ENCODE measurements around the gene DRC1. TPM values are rescaled to one million over a fixed set of nuclear protein-coding genes. Genes with fewer than 3 reads are reported as not detected.
"Not testable (repeated sequence)": the region's sequence is repeated elsewhere in the genome, so short reads cannot be mapped to it uniquely, and the experiment has no call there.

The DRC1 gene
- total RNA-seq, 2 experiments from 2014 or later, result not detected

DNA sequence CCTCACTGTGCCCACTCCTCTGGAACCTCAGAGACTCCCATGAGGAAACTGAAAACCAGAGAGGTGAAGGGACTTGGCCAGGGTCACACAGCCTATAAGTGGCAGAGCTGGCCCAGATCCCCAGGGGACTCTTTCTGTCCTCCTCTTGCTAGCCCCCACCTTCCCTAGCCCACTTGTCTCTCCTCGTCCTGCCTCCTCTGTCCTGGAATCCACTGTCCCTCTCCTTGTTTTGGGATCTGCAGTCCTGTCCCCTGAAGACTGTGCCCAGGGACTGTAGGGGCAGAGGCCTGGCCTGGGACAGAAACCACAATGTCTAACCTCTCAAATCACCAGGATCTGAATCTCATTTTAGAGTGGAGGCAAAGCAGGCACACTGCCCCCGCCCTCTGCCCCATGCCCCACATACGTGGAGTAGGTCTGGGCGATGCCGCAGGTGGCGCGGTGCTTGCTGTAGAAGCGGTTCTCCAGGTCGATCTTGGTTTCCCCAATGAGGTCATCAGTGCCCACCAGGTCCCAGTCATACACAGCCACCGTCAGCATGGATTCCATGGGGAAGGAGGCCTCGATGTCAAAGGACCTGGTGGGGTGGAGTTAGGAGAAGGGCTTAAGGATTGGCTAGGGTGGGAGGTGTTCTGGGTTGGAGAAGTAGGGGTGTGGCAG is 63.7 kb downstream of the DRC1 start:
- Mint-ChIP-seq H3K9me3 (peaks cover 2% of the 10 kb centered on the region), H3K4me1 (no peaks in the 10 kb centered on the region), H3K27me3 (no peaks in the 10 kb centered on the region), H3K36me3 (peaks cover 23% of the 10 kb centered on the region), H3K27ac (no peak overlapping the region), H3K4me3 (no peak overlapping the region)
- POLR2A ChIA-PET, result no interaction called here
- DNase-seq, result no peak
- ATAC-seq (ENCODE audit: low read depth), result no peak

DNA sequence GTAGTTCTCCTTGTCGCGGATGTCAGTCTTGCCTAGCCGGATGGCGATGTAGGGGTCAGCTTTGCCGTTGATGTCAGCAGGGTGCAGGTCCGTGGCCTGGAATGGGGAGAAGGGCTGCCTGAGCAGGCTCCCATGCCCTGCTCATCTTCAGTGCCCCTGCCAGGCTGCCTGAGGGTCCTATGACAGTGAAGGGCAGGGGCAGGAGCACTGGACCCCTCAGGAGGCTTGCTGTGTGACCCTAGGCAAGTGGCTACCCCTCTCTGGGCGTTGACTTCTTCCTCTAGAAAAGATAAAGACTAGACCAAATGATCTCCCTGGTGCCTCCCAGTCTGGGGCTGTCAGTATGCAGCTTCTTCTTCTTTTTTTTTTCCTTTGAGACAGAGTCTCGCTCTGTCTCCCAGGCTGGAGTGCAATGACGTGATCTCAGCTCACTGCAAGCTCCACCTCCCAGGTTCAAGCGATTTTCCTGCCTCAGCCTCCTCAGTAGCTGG is 64.3 kb downstream of the DRC1 start:
- ATAC-seq (ENCODE audit: low read depth), result no peak
- H3K27me3 Mint-ChIP-seq, result no peaks in the 10 kb centered on the region
- no peaks in the 10 kb centered on the region for H3K4me1 Mint-ChIP-seq
- DNase-seq, result no peak
- H3K36me3 Mint-ChIP-seq, result peaks cover 29% of the 10 kb centered on the region
- no peak overlapping the region for H3K4me3 Mint-ChIP-seq
- H3K27ac Mint-ChIP-seq, result no peak overlapping the region
- POLR2A ChIA-PET, result no interaction called here
- peaks cover 2% of the 10 kb centered on the region for H3K9me3 Mint-ChIP-seq

DNA sequence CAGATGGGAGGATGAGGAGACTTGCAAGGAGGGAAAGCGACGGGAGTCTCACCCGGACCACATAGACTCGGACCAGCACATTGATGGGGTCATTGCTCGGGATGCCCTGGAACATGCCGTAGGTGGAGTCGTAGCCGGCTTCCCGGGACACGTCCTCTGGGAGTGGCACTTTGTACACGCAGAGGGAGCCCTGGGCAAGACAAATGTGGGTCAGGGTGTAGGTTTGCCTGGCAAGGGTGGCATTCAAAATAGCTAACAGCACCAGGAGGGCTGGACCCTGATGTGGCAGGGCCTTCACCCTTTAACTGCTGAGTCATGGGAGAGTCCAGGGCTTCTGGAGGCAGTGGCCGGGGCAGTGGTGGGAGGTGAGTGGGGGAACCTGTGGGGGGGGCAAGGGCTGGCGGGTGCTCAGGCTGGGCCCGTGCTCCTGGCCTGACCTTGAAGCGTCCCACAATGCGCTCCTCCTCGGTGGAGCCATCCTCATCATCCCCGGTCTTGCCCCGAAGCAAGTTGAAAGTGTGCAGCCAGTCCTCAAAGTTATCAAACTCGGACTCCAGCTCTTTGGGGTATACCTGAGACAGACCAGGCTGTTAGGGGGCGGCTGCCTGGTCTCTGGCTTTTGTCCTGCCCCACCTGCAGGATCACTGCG is 65.1 kb downstream of the DRC1 start:
- POLR2A ChIA-PET, result interaction anchor here (0.7 to 1.8 kb wide), 4 partner anchors 10 to 121 kb away, joined by 3 to 6 read pairs (median 3); partner anchors contain the start of genes OTOF and SELENOI
- peaks cover 2% of the 10 kb centered on the region for H3K9me3 Mint-ChIP-seq
- peaks cover 34% of the 10 kb centered on the region for H3K36me3 Mint-ChIP-seq
- H3K27me3 Mint-ChIP-seq, result no peaks in the 10 kb centered on the region
- H3K27ac Mint-ChIP-seq, result no peak overlapping the region
- ATAC-seq (ENCODE audit: low read depth) (no peak), DNase-seq (no peak)
- H3K4me3 Mint-ChIP-seq, result no peak overlapping the region
- peaks cover 3% of the 10 kb centered on the region for H3K4me1 Mint-ChIP-seq

DNA sequence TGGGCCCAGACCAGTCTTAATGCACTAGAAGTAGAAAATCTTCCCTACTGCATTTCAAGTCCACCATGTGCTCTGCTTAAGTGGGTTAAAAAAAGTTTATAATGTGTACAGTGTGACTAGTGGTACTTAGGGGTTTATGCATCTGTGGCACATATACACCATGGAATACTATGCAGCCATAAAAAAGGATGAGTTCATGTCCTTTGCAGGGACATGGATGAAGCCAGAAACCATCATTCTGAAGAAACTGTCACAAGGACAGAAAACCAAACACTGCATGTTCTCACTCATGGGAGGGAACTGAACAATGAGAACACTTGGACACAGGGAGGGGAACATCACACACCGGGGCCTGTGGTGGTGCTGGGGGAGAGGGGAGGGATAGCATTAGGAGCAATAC is 66.8 kb downstream of the DRC1 start:
- not testable (repeated sequence) for ATAC-seq (ENCODE audit: low read depth); H3K27me3 Mint-ChIP-seq; H3K4me1 Mint-ChIP-seq; H3K4me3 Mint-ChIP-seq; DNase-seq; H3K9me3 Mint-ChIP-seq; H3K27ac Mint-ChIP-seq
- POLR2A ChIA-PET, result interaction anchor here (1.2 to 1.6 kb wide), 2 partner anchors 10 to 122 kb away, joined by 3 to 7 read pairs; partner anchors contain the start of genes ADGRF3 and OTOF
- peaks cover 42% of the 10 kb centered on the region for H3K36me3 Mint-ChIP-seq

DNA sequence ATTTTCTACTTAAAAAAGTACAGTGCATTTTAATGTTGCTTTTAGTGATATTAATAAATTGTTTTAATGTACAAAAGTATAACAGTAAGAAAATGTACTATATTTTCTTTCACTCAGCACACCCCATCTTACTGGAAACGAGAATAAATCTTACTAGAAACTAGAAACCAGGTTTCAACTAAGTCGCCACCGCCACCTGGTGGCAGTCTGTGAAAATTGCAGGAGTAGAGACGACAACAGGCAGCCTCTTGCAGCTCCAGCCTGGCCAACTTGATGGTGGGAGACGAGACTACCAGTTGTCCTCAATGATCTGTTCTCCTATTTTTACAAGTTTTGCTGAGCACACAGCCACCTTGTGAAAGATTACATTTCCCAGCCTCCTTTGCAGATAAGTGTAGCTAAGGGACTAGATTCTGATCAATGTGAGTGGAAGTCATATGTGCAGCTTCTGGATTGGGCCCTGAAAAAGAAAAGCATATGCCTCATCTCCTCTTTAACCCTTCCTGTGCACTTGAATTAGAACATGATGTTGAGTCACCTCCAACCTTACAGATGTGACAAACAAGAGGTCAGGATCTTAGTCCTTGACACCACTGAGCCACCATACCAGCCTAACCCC is 67.5 kb downstream of the DRC1 start:
- Mint-ChIP-seq H3K36me3 (peaks cover 42% of the 10 kb centered on the region), H3K4me1 (peaks cover 6% of the 10 kb centered on the region), H3K27me3 (no peaks in the 10 kb centered on the region), H3K27ac (no peak overlapping the region), H3K4me3 (no peak overlapping the region), H3K9me3 (peaks cover 4% of the 10 kb centered on the region)
- ATAC-seq (ENCODE audit: low read depth), result peak; percentile 28
- POLR2A ChIA-PET, result interaction anchor here (1.1 to 1.6 kb wide), 5 partner anchors 9 to 123 kb away, joined by 3 to 7 read pairs (median 3); partner anchors contain the start of genes ADGRF3 and OTOF
- DNase-seq, result peak; percentile 76

DNA sequence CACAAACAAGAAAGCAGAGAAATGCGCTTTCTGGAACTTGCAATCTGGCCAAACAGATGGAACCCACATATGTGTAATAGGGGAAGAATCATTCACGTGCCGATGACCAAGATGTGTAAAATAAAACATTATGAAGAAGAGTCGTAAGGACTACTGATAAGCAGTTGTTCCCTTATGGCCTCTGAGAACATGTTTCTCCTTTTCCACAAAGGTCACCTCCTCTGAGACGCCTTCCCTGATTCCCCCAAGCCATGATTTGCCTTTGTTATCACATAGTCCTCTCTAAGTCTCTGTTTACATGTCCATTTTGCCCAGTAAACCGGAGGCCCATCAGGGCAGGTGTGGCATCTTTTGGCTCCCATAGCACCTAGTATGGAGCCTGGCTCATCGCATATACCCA is 68.2 kb downstream of the DRC1 start:
- Mint-ChIP-seq H3K27me3 (no peaks in the 10 kb centered on the region), H3K36me3 (peaks cover 39% of the 10 kb centered on the region), H3K4me3 (no peak overlapping the region), H3K9me3 (peaks cover 4% of the 10 kb centered on the region), H3K27ac (no peak overlapping the region), H3K4me1 (peaks cover 6% of the 10 kb centered on the region)
- DNase-seq (no peak), ATAC-seq (ENCODE audit: low read depth) (no peak)
- POLR2A ChIA-PET, result interaction anchor here (0.6 to 1.6 kb wide), 6 partner anchors 8 to 440 kb away, joined by 3 to 7 read pairs (median 4); partner anchors contain the start of genes ADGRF3 and OTOF

DNA sequence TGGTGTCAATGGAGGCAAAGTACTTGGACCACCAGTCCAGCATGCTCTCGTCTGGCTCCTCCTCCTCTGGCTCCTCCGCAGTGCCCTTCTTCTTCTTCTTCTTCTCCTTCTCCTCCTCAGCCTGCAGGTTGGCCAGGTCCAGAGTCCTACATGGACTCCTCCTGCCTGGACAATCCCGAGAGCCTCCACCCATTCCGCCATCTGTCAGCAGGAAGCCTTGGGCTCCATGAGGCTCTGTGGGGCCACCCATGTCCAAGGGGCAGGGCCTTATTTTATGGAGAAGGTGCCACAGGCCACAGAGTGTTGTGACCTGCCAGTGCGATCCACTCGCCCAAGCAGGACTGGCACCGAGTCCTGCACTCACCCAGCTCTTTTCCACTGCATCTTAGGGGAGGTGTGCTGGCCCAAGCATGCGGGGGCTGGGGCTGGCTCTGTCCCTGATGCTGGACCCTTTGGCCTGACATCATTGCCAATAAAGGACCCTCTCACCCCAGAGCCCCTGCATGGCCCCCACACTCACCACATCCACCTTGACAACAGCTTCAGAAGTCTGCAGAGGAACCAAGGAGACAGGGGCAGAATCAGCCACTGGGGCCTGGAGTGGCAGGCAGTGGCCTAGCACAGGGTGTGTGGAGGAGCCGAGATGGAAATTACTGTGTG is 69.0 kb downstream of the DRC1 start:
- peaks cover 39% of the 10 kb centered on the region for H3K36me3 Mint-ChIP-seq
- peaks cover 6% of the 10 kb centered on the region for H3K4me1 Mint-ChIP-seq
- peak overlapping the region; percentile 40 for H3K27ac Mint-ChIP-seq
- POLR2A ChIA-PET, result no interaction called here
- no peaks in the 10 kb centered on the region for H3K27me3 Mint-ChIP-seq
- peaks cover 4% of the 10 kb centered on the region for H3K9me3 Mint-ChIP-seq
- ATAC-seq (ENCODE audit: low read depth), result no peak
- H3K4me3 Mint-ChIP-seq, result no peak overlapping the region
- no peak for DNase-seq

DNA sequence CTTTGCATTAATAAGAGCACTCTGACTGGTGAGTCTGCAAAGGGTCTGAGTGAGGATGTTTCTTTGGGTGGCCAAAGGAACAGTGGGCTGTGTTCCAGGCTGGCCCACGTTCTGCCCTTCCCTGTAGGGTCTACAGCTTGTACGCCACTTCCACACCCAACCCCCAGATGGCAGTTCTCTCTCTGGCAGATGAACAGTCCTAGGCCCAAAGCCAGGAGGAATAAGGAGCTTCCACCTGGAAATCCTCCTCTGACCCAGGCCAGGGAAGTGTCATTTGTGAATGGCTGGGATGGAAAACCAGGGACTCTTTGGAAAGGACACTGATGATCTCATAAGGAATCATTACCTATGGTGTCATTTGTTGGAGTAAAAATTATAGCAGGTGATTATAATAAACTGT is 69.6 kb downstream of the DRC1 start:
- Mint-ChIP-seq H3K36me3 (peaks cover 39% of the 10 kb centered on the region), H3K4me3 (no peak overlapping the region), H3K27ac (no peak overlapping the region), H3K4me1 (peaks cover 6% of the 10 kb centered on the region), H3K27me3 (no peaks in the 10 kb centered on the region), H3K9me3 (peaks cover 4% of the 10 kb centered on the region)
- no peak for DNase-seq
- POLR2A ChIA-PET, result no interaction called here
- no peak for ATAC-seq (ENCODE audit: low read depth)

DNA sequence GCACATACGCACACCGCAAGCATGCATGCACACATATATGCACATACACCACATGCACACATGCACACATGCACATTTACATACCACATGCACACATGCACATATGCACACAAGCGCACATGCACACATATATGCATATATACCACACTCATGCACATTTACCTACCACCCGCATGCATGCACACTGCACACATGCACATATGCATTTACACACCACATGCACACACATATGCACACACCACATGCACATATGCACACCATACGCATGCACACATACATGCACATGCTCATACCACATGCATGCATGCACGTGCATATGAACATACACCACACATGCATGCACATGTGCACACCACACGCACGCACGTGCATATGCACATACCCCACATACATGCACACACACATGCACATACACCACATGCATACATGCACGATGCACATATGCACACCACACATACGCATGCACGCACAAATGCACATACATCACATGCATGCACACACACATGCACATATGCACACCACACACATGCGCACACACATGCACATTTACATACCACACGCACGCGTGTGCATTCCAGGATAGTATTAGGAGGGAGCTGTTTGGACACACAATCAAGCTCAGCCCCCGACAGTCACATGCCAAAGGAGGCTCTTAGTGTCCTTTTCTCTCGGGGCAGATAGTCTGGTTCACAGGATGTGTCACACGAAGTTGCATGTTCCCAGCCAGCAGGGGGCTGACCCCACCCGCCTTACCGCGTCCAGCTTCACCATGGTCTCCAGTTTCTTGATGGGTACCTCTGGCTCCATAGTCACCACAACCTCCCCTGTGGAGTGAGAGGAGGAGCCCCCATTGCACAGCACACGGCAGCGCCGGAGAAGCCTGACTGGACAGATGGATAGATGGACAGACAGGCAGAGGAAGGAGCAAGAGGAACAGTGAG is 70.3 kb downstream of the DRC1 start:
- Mint-ChIP-seq H3K27ac (no peak overlapping the region), H3K27me3 (no peaks in the 10 kb centered on the region), H3K9me3 (peaks cover 4% of the 10 kb centered on the region), H3K4me3 (peak overlapping the region; percentile 17), H3K4me1 (peaks cover 8% of the 10 kb centered on the region), H3K36me3 (peaks cover 39% of the 10 kb centered on the region)
- DNase-seq (no peak), ATAC-seq (ENCODE audit: low read depth) (no peak)
- POLR2A ChIA-PET, result no interaction called here

DNA sequence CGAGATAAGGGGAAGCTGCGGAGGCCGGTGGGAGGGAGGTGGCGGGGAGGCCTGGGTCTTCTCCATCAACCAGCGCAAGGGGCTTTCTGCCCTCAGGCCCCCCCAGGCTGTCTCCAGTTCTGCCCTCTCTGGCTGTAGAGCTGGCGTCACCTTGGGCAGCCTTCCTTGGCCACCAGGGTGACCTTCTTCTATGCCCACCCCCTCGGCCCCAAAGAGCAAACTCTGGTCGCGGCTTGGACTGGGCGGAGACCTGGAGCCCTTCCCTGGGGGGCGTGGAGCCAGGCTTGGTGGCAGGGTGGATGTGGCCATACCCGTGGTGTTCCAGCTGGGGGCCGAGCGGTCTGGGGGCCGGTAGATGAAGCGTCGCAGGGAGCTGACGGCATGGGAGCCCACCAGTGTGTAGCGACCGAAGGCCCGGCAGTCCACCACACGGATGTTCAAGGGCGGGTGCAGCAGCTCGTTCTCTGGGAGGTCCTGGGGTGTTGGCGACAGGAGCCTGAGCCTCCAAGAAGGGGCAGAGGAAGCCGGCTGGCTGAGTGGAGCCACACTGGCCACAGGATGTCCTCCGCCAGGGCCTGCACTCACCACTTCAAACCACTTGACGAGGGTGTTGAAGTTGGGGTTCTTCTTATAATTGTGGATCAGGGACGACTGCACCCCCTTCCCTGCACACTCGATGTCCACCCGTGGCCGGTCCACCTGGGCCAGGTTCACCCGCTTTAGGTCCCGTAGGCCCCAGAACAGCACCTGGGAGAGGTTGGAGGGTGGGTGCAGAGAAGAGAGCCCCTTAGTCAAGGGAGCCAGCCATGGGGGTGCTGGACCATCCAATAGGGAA is 71.3 kb downstream of the DRC1 start:
- no peak overlapping the region for H3K27ac Mint-ChIP-seq
- H3K4me1 Mint-ChIP-seq, result peaks cover 13% of the 10 kb centered on the region
- POLR2A ChIA-PET, result no interaction called here
- no peak for ATAC-seq (ENCODE audit: low read depth)
- DNase-seq, result no peak
- peaks cover 4% of the 10 kb centered on the region for H3K9me3 Mint-ChIP-seq
- peaks cover 38% of the 10 kb centered on the region for H3K36me3 Mint-ChIP-seq
- H3K4me3 Mint-ChIP-seq, result no peak overlapping the region
- no peaks in the 10 kb centered on the region for H3K27me3 Mint-ChIP-seq

DNA sequence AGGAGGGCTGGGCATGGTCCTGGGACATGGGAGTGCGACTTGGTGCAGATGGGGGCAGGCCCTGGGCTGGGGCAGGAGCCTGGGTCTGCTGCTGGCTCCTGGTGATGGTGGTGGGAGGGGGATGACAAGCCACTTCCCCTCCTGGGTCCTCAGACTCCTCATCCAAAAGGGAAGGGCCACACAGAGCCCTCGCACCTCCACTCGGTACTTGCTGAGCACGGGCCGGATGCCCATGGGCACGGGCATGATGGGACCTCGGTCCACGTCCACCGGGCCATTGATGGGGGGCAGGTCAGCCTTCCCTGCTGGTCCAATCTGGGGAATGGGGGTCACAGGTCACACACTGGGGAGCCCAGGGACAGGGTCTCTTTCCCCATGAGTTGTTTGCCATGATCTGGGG is 72.1 kb downstream of the DRC1 start:
- Mint-ChIP-seq H3K4me1 (peaks cover 15% of the 10 kb centered on the region), H3K27me3 (no peaks in the 10 kb centered on the region), H3K27ac (no peak overlapping the region), H3K4me3 (no peak overlapping the region), H3K36me3 (peaks cover 32% of the 10 kb centered on the region), H3K9me3 (peaks cover 4% of the 10 kb centered on the region)
- ATAC-seq (ENCODE audit: low read depth) (no peak), DNase-seq (no peak)
- POLR2A ChIA-PET, result no interaction called here

DNA sequence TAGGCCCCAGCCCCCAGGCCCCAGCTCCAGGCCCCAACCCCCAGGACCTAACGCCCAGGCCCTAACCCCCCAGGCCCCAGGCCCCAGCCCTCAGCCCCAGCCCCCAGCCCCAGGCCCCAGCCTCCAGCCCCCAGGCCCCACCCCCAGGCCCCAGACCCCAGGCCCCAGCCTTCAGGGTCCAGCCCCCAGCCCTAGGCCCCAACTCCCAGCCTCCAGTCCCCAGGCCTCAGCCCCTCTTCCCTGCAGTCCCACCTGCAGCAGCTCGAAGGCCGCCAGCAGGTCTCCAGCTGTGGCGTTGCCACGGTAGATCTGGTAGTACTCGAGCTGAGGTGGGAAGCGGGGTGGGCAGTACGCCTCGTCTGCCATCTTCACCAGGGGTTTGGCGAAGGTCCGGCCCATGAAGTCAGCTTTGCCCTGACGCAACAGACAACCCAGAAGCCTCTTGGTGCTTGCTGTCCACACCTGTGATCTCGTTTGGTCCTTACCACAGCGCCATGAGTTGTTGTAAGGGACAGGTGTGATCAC is 72.6 kb downstream of the DRC1 start:
- Mint-ChIP-seq H3K36me3 (peaks cover 29% of the 10 kb centered on the region), H3K4me3 (no peak overlapping the region), H3K9me3 (peaks cover 2% of the 10 kb centered on the region), H3K4me1 (peaks cover 15% of the 10 kb centered on the region), H3K27ac (no peak overlapping the region), H3K27me3 (no peaks in the 10 kb centered on the region)
- ATAC-seq (ENCODE audit: low read depth), result no peak
- POLR2A ChIA-PET, result interaction anchor here (1.7 kb wide), 1 partner anchor 18 kb away, joined by 6 read pairs; no protein-coding TSS in a partner anchor
- DNase-seq, result no peak
